ENCODE data around the gene ARHGAP26.
"Not testable (repeated sequence)": the region's sequence is repeated elsewhere in the genome, so short reads cannot be mapped to it uniquely, and the experiment has no call there.

ARHGAP26 gene

GRCh38 chr5:143196601-143197259, 426.6 kb downstream of the ARHGAP26 start:
- Histone ChIP-seq H3K27me3 (ENCODE audit: control insufficient read depth, insufficient read depth, low read length) (no peaks in the 10 kb centered on the region), H3K27ac (ENCODE audit: low read depth, low read length) (no peak overlapping the region), H3K4me3 (ENCODE audit: low read depth, low read length) (no peak overlapping the region), H3K4me1 (ENCODE audit: control insufficient read depth, insufficient read depth, low read length) (peaks cover 9% of the 10 kb centered on the region; the same call in 1 of the 2 replicates), H3K36me3 (ENCODE audit: control insufficient read depth, insufficient read depth, low read length) (no peaks in the 10 kb centered on the region), H3K9me3 (ENCODE audit: control insufficient read depth, insufficient read depth, low read length) (0 out of 2 replicates have a peak, but pooled peaks cover 4% of the 10 kb centered on the region), H3K9ac (ENCODE audit: low read depth, low read length) (no peak overlapping the region)

GRCh38 chr5:143197260-143197656, 427.1 kb downstream of the ARHGAP26 start:
- Histone ChIP-seq H3K4me1 (ENCODE audit: control insufficient read depth, insufficient read depth, low read length) (peaks cover 9% of the 10 kb centered on the region; the same call in 1 of the 2 replicates), H3K27ac (ENCODE audit: low read depth, low read length) (no peak overlapping the region), H3K27me3 (ENCODE audit: control insufficient read depth, insufficient read depth, low read length) (no peaks in the 10 kb centered on the region), H3K9me3 (ENCODE audit: control insufficient read depth, insufficient read depth, low read length) (0 out of 2 replicates have a peak, but pooled peaks cover 4% of the 10 kb centered on the region), H3K36me3 (ENCODE audit: control insufficient read depth, insufficient read depth, low read length) (no peaks in the 10 kb centered on the region), H3K9ac (ENCODE audit: low read depth, low read length) (no peak overlapping the region), H3K4me3 (ENCODE audit: low read depth, low read length) (no peak overlapping the region)

- H3K36me3 ChIP-seq (ENCODE audit: control insufficient read depth, insufficient read depth, low read length), result no peaks in the 10 kb centered on the region
Observed at GRCh38 chr5:143198332-143198731, 428.2 kb downstream of the ARHGAP26 start.

GRCh38 chr5:143199161-143199560, 429.0 kb downstream of the ARHGAP26 start:
- H3K4me3 ChIP-seq (ENCODE audit: low read depth, low read length), result no peak overlapping the region
- H3K36me3 ChIP-seq (ENCODE audit: control insufficient read depth, insufficient read depth, low read length), result no peaks in the 10 kb centered on the region
- peaks cover 9% of the 10 kb centered on the region; the same call in 1 of the 2 replicates for H3K4me1 ChIP-seq (ENCODE audit: control insufficient read depth, insufficient read depth, low read length)
- H3K27ac ChIP-seq (ENCODE audit: low read depth, low read length), result no peak overlapping the region
- H3K9me3 ChIP-seq (ENCODE audit: control insufficient read depth, insufficient read depth, low read length), result 0 out of 2 replicates have a peak, but pooled peaks cover 4% of the 10 kb centered on the region
- no peak overlapping the region for H3K9ac ChIP-seq (ENCODE audit: low read depth, low read length)
- no peaks in the 10 kb centered on the region for H3K27me3 ChIP-seq (ENCODE audit: control insufficient read depth, insufficient read depth, low read length)

More at GRCh38 chr5:143198332-143198731, 428.2 kb downstream of the ARHGAP26 start:
- no peaks in the 10 kb centered on the region for H3K27me3 ChIP-seq (ENCODE audit: control insufficient read depth, insufficient read depth, low read length)
- H3K27ac ChIP-seq (ENCODE audit: low read depth, low read length), result no peak overlapping the region
- H3K9me3 ChIP-seq (ENCODE audit: control insufficient read depth, insufficient read depth, low read length), result 0 out of 2 replicates have a peak, but pooled peaks cover 4% of the 10 kb centered on the region
- peaks cover 9% of the 10 kb centered on the region; the same call in 1 of the 2 replicates for H3K4me1 ChIP-seq (ENCODE audit: control insufficient read depth, insufficient read depth, low read length)
- no peak overlapping the region for H3K4me3 ChIP-seq (ENCODE audit: low read depth, low read length)
- H3K9ac ChIP-seq (ENCODE audit: low read depth, low read length), result no peak overlapping the region

GRCh38 chr5:143199843-143200242, 429.7 kb downstream of the ARHGAP26 start:
- no peak overlapping the region for H3K27ac ChIP-seq (ENCODE audit: low read depth, low read length)
- H3K27me3 ChIP-seq (ENCODE audit: control insufficient read depth, insufficient read depth, low read length), result no peaks in the 10 kb centered on the region
- 0 out of 2 replicates have a peak, but pooled peaks cover 4% of the 10 kb centered on the region for H3K9me3 ChIP-seq (ENCODE audit: control insufficient read depth, insufficient read depth, low read length)
- no peak overlapping the region for H3K9ac ChIP-seq (ENCODE audit: low read depth, low read length)
- no peak overlapping the region for H3K4me3 ChIP-seq (ENCODE audit: low read depth, low read length)
- peaks cover 9% of the 10 kb centered on the region; the same call in 1 of the 2 replicates for H3K4me1 ChIP-seq (ENCODE audit: control insufficient read depth, insufficient read depth, low read length)
- H3K36me3 ChIP-seq (ENCODE audit: control insufficient read depth, insufficient read depth, low read length), result no peaks in the 10 kb centered on the region

GRCh38 chr5:143200781-143201398, 430.7 kb downstream of the ARHGAP26 start:
- Histone ChIP-seq H3K4me3 (ENCODE audit: low read depth, low read length) (no peak overlapping the region), H3K36me3 (ENCODE audit: control insufficient read depth, insufficient read depth, low read length) (no peaks in the 10 kb centered on the region), H3K9me3 (ENCODE audit: control insufficient read depth, insufficient read depth, low read length) (0 out of 2 replicates have a peak, but pooled peaks cover 4% of the 10 kb centered on the region), H3K27me3 (ENCODE audit: control insufficient read depth, insufficient read depth, low read length) (no peaks in the 10 kb centered on the region), H3K27ac (ENCODE audit: low read depth, low read length) (no peak overlapping the region), H3K9ac (ENCODE audit: low read depth, low read length) (no peak overlapping the region), H3K4me1 (ENCODE audit: control insufficient read depth, insufficient read depth, low read length) (peaks cover 17% of the 10 kb centered on the region)

- Histone ChIP-seq H3K27ac (ENCODE audit: low read depth, low read length) (no peak overlapping the region), H3K4me3 (ENCODE audit: low read depth, low read length) (no peak overlapping the region), H3K4me1 (ENCODE audit: control insufficient read depth, insufficient read depth, low read length) (peaks cover 19% of the 10 kb centered on the region), H3K9ac (ENCODE audit: low read depth, low read length) (no peak overlapping the region), H3K9me3 (ENCODE audit: control insufficient read depth, insufficient read depth, low read length) (0 out of 2 replicates have a peak, but pooled peaks cover 4% of the 10 kb centered on the region), H3K36me3 (ENCODE audit: control insufficient read depth, insufficient read depth, low read length) (no peaks in the 10 kb centered on the region), H3K27me3 (ENCODE audit: control insufficient read depth, insufficient read depth, low read length) (no peaks in the 10 kb centered on the region)
Observed at GRCh38 chr5:143201589-143201988, 431.4 kb downstream of the ARHGAP26 start.

GRCh38 chr5:143203301-143203956, 433.3 kb downstream of the ARHGAP26 start:
- not testable (repeated sequence) for H3K27me3 ChIP-seq (ENCODE audit: control insufficient read depth, insufficient read depth, low read length); H3K9ac ChIP-seq (ENCODE audit: low read depth, low read length); H3K4me3 ChIP-seq (ENCODE audit: low read depth, low read length); H3K27ac ChIP-seq (ENCODE audit: low read depth, low read length); H3K36me3 ChIP-seq (ENCODE audit: control insufficient read depth, insufficient read depth, low read length); H3K9me3 ChIP-seq (ENCODE audit: control insufficient read depth, insufficient read depth, low read length)
- H3K4me1 ChIP-seq (ENCODE audit: control insufficient read depth, insufficient read depth, low read length), result peaks cover 19% of the 10 kb centered on the region

GRCh38 chr5:143204474-143205246, 434.5 kb downstream of the ARHGAP26 start:
- Histone ChIP-seq H3K27me3 (ENCODE audit: control insufficient read depth, insufficient read depth, low read length) (no peaks in the 10 kb centered on the region), H3K4me3 (ENCODE audit: low read depth, low read length) (no peak overlapping the region), H3K9me3 (ENCODE audit: control insufficient read depth, insufficient read depth, low read length) (no peaks in the 10 kb centered on the region), H3K27ac (ENCODE audit: low read depth, low read length) (no peak overlapping the region), H3K9ac (ENCODE audit: low read depth, low read length) (no peak overlapping the region), H3K4me1 (ENCODE audit: control insufficient read depth, insufficient read depth, low read length) (peaks cover 18% of the 10 kb centered on the region), H3K36me3 (ENCODE audit: control insufficient read depth, insufficient read depth, low read length) (no peaks in the 10 kb centered on the region)

- no peak overlapping the region for H3K9ac ChIP-seq (ENCODE audit: low read depth, low read length)
- peaks cover 11% of the 10 kb centered on the region for H3K4me1 ChIP-seq (ENCODE audit: control insufficient read depth, insufficient read depth, low read length)
- no peaks in the 10 kb centered on the region for H3K36me3 ChIP-seq (ENCODE audit: control insufficient read depth, insufficient read depth, low read length)
- H3K4me3 ChIP-seq (ENCODE audit: low read depth, low read length), result no peak overlapping the region
- H3K9me3 ChIP-seq (ENCODE audit: control insufficient read depth, insufficient read depth, low read length), result no peaks in the 10 kb centered on the region
- H3K27ac ChIP-seq (ENCODE audit: low read depth, low read length), result no peak overlapping the region
- no peaks in the 10 kb centered on the region for H3K27me3 ChIP-seq (ENCODE audit: control insufficient read depth, insufficient read depth, low read length)
Observed at GRCh38 chr5:143205386-143205785, 435.2 kb downstream of the ARHGAP26 start.
